K562 (cell line): ENCODE measurements around the gene NBEAL1.

Experiments used
- FOS ChIP-seq: IDR thresholded peaks from 3 replicates; pipeline ENCODE4 v1.6.1; 2011; ENCODE audit not compliant: insufficient read length; ENCODE audit errors: extremely low read depth
- MAFF ChIP-seq: IDR thresholded peaks from 2 replicates; pipeline ENCODE4 v1.6.1; 2012; ENCODE audit warnings: low read length, improper control_type of control experiment
- RBM22 ChIP-seq: fragments of 200-400 bp; formaldehyde crosslinking; IDR thresholded peaks from 2 replicates; pipeline ENCODE4 v1.6.1; 2018; ENCODE audit warnings: low read length, low read depth; ENCODE audit not compliant: poor library complexity, severe bottlenecking
- TF ChIP-seq, protein P1 (sequence below): sonication (generic); formaldehyde crosslinking; IDR thresholded peaks from 2 replicates; pipeline ENCODE4 v1.5.0; 2020; ENCODE audit warnings: missing genetic modification reagents
- TF ChIP-seq, protein P2 (sequence below), 3 experiments: IDR thresholded peaks in 2 of 3; conservative IDR thresholded peaks in 1 of 3; 2 replicates each; pipeline ENCODE4 v1.5.1; 2011 to 2012; ENCODE audit warnings: low read length in 3 of 3, mild to moderate bottlenecking in 3 of 3, control low read depth in 2 of 3, improper control_type of control experiment in 1 of 3, inconsistent platforms in 1 of 3, low read depth in 1 of 3, mixed read lengths in 1 of 3, moderate library complexity in 1 of 3; ENCODE audit not compliant: insufficient read depth in 2 of 3

DNA sequence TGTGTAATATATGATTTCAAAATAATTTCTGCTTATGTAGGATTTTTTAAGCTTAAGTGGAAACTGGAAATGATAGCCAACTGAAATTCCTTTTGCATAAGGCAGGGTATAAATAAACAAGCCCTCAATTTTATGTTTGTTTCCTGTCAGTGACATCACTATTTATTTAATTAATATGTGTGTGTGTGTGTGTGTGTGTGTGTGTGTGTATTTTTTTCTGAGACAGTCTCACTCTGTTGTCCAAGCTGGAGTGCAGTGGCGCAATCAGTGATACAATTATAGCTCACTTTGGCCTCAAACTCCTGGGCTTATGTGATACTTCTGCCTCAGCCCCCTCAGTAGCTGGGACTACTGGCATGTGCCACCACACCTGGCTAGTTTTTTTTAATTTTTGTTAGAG is 194.9 kb downstream of the NBEAL1 start:
- TF ChIP-seq RBM22 = no peak
- TF ChIP-seq, protein P1, sequence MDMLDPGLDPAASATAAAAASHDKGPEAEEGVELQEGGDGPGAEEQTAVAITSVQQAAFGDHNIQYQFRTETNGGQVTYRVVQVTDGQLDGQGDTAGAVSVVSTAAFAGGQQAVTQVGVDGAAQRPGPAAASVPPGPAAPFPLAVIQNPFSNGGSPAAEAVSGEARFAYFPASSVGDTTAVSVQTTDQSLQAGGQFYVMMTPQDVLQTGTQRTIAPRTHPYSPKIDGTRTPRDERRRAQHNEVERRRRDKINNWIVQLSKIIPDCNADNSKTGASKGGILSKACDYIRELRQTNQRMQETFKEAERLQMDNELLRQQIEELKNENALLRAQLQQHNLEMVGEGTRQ (CRISPR knock-in tag) = no peak
- TF ChIP-seq MAFF = no peak
- no peak for TF ChIP-seq FOS
- TF ChIP-seq, protein P2, sequence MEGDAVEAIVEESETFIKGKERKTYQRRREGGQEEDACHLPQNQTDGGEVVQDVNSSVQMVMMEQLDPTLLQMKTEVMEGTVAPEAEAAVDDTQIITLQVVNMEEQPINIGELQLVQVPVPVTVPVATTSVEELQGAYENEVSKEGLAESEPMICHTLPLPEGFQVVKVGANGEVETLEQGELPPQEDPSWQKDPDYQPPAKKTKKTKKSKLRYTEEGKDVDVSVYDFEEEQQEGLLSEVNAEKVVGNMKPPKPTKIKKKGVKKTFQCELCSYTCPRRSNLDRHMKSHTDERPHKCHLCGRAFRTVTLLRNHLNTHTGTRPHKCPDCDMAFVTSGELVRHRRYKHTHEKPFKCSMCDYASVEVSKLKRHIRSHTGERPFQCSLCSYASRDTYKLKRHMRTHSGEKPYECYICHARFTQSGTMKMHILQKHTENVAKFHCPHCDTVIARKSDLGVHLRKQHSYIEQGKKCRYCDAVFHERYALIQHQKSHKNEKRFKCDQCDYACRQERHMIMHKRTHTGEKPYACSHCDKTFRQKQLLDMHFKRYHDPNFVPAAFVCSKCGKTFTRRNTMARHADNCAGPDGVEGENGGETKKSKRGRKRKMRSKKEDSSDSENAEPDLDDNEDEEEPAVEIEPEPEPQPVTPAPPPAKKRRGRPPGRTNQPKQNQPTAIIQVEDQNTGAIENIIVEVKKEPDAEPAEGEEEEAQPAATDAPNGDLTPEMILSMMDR (IDR thresholded peaks at IDR 0.05 in 2 of 3, conservative IDR thresholded peaks at IDR 0.05 in 1 of 3; ENCODE audit: insufficient read depth in 2 of 3, low read depth in 1 of 3, low read length in 3 of 3) = no peak
